Fibroblast of lung (primary cell): ENCODE data around the gene PRAMEF25.
"Not testable (repeated sequence)": the region's sequence is repeated elsewhere in the genome, so short reads cannot be mapped to it uniquely, and the experiment has no call there.

Source experiments
- EZH2 ChIP-seq: IDR thresholded peaks from 2 replicates; pipeline ENCODE4 v1.5.1; 2012; ENCODE audit warnings: low read length, control low read depth, mild to moderate bottlenecking; ENCODE audit errors: missing control alignments
- TF ChIP-seq, protein P1 (sequence below), 2 donors: IDR thresholded peaks in 1 of 2; conservative IDR thresholded peaks in 1 of 2; 1 replicate in 1 of 2; 2 replicates in 1 of 2; pipeline ENCODE4 v1.5.1; 2011 to 2012; ENCODE audit warnings: low read length in 2 of 2, control low read depth in 1 of 2, inconsistent platforms in 1 of 2, low read depth in 1 of 2, mild to moderate bottlenecking in 1 of 2

DNA sequence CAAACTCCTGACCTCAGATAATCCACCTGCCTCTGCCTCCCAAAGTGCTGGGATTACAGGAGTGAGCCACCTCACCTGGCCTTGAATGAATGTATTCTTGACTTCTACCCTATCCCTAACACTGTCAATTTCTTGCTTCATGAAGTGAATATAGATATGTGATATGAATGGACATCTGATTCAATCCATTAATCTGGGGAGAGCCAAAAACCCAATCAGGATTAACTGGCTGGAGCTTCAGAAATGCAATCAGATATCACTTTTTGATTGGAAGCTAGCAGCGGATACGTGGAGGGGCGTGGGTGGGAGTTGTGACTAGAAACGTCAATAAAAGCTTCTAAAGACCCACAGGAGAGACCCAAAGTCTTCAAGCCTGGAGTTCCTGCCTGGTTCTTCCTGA lies at the start of gene PRAMEF25:
- TF ChIP-seq, protein P1, sequence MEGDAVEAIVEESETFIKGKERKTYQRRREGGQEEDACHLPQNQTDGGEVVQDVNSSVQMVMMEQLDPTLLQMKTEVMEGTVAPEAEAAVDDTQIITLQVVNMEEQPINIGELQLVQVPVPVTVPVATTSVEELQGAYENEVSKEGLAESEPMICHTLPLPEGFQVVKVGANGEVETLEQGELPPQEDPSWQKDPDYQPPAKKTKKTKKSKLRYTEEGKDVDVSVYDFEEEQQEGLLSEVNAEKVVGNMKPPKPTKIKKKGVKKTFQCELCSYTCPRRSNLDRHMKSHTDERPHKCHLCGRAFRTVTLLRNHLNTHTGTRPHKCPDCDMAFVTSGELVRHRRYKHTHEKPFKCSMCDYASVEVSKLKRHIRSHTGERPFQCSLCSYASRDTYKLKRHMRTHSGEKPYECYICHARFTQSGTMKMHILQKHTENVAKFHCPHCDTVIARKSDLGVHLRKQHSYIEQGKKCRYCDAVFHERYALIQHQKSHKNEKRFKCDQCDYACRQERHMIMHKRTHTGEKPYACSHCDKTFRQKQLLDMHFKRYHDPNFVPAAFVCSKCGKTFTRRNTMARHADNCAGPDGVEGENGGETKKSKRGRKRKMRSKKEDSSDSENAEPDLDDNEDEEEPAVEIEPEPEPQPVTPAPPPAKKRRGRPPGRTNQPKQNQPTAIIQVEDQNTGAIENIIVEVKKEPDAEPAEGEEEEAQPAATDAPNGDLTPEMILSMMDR (conservative IDR thresholded peaks at IDR 0.05 in 1 of 2, IDR thresholded peaks at IDR 0.05 in 1 of 2; ENCODE audit: low read depth in 1 of 2, low read length in 2 of 2): not testable (repeated sequence)
- TF ChIP-seq EZH2: not testable (repeated sequence)
